A673 (cell line): ENCODE measurements around the gene IL15RA. TPM values are rescaled to one million over a fixed set of nuclear protein-coding genes. Genes with fewer than 3 reads are reported as not detected.

Source experiments
- BruUV-seq: library from RNA; stranded (reverse); fragments of 400-500 nt; replicated peaks from 2 replicates; lab custom pipeline; 2021; lab: Mats Ljungman, UMichigan
- CTCF ChIA-PET: fragments of 300-600 bp; sonication (Branson Sonifier 250); formaldehyde crosslinking; loops from one replicate; lab custom pipeline; 2022; ENCODE audit warnings: antibody characterized with exemption; lab: Charles Lee
- POLR2A ChIA-PET: fragments of 300-600 bp; sonication (Branson Sonifier 250); formaldehyde crosslinking; loops from one replicate; lab custom pipeline; 2022; ENCODE audit warnings: antibody characterized with exemption; ENCODE audit not compliant: low non-redundant PET; lab: Charles Lee
- DNase-seq: peaks from one replicate; pipeline ENCODE4 v3.0.0-alpha.2; 2015; ENCODE audit warnings: low spot score
- H3K27ac ChIP-seq: fragments of 200-600 bp; sonication (generic); 2 replicates; pipeline ENCODE4 v1.5.1; 2016; ENCODE audit warnings: mixed run types, low read depth, mild to moderate bottlenecking, mixed read lengths, antibody characterized with exemption, low read length; ENCODE audit not compliant: poor library complexity, severe bottlenecking
- H3K27me3 ChIP-seq: fragments of 200-600 bp; sonication (generic); replicated peaks from 2 replicates; pipeline ENCODE4 v1.6.1; 2017; ENCODE audit warnings: mixed run types, low read depth, mild to moderate bottlenecking, mixed read lengths, antibody characterized with exemption, low read length; ENCODE audit not compliant: insufficient read depth, poor library complexity
- H3K36me3 ChIP-seq: fragments of 200-600 bp; sonication (generic); 2 replicates; pipeline ENCODE4 v1.6.1; 2016; ENCODE audit warnings: mixed run types, mild to moderate bottlenecking, mixed read lengths, antibody characterized with exemption, low read length; ENCODE audit not compliant: insufficient read depth, poor library complexity, severe bottlenecking
- H3K4me1 ChIP-seq: fragments of 200-600 bp; sonication (generic); 2 replicates; pipeline ENCODE4 v1.6.1; 2017; ENCODE audit warnings: mixed run types, mild to moderate bottlenecking, mixed read lengths, antibody characterized with exemption, low read length; ENCODE audit not compliant: insufficient read depth, poor library complexity, severe bottlenecking
- H3K4me3 ChIP-seq: fragments of 200-600 bp; sonication (generic); 2 replicates; pipeline ENCODE4 v1.5.1; 2016; ENCODE audit warnings: low read depth, mixed run types, mild to moderate bottlenecking, mixed read lengths, low read length; ENCODE audit not compliant: poor library complexity, severe bottlenecking
- H3K9me3 ChIP-seq: fragments of 200-600 bp; sonication (generic); 2 replicates; pipeline ENCODE4 v1.6.1; 2016; ENCODE audit warnings: mixed run types, low read depth, mild to moderate bottlenecking, mixed read lengths, antibody characterized with exemption, low read length; ENCODE audit not compliant: poor library complexity, severe bottlenecking
- EZH2 ChIP-seq: fragments of 200-600 bp; sonication (generic); IDR thresholded peaks from 2 replicates; pipeline ENCODE4 v1.6.1; 2017; ENCODE audit warnings: borderline replicate concordance, low read depth, mild to moderate bottlenecking, mixed read lengths, antibody characterized with exemption, low read length; ENCODE audit not compliant: poor library complexity, severe bottlenecking
- intact Hi-C: fragments of 100-400 bp; cut with micrococcal nuclease; formaldehyde crosslinking; loops from one replicate; pipeline ENCODE4 v1.10.0; 2022; ENCODE audit not compliant: unreplicated experiment
- total RNA-seq: library from RNA; stranded (reverse); gene quantifications from 2 replicates; pipeline ENCODE4 v1.2.3, GENCODE V29; 2021
- TF ChIP-seq, protein P1 (sequence below): fragments of 300-800, 200-600 bp; sonication (generic); conservative IDR thresholded peaks from 2 replicates; pipeline ENCODE4 v1.5.1; 2017; ENCODE audit warnings: low read depth, mild to moderate bottlenecking, antibody characterized with exemption, low read length, moderate library complexity, mixed read lengths

The IL15RA gene
- total RNA-seq, 1 experiment from 2014 or later = 1.1 TPM

GRCh38 chr10:6019796-6020195 lies 42.5 kb upstream of the IL15RA start:
- POLR2A ChIA-PET = interaction anchor here (0.5 kb wide), 1 partner anchor 88 kb away, joined by 3 read pairs; no protein-coding TSS in a partner anchor

GRCh38 chr10:6019010-6019782 lies 41.9 kb upstream of the IL15RA start:
- no peak overlapping the region for H3K27ac ChIP-seq
- ChIA-PET CTCF (no interaction called here), POLR2A (interaction anchor here (0.5 kb wide), 1 partner anchor 87 kb away, joined by 3 read pairs; no protein-coding TSS in a partner anchor)
- no peak for DNase-seq
- H3K4me3 ChIP-seq = no peak overlapping the region
- intact Hi-C loops = no loop called here
- no peaks in the 10 kb centered on the region for H3K9me3 ChIP-seq
- H3K4me1 ChIP-seq = no peaks in the 10 kb centered on the region
- H3K36me3 ChIP-seq = no peaks in the 10 kb centered on the region
- H3K27me3 ChIP-seq = peaks cover 10% of the 10 kb centered on the region
- no TSS peak for BruUV-seq
- TF ChIP-seq, protein P1, sequence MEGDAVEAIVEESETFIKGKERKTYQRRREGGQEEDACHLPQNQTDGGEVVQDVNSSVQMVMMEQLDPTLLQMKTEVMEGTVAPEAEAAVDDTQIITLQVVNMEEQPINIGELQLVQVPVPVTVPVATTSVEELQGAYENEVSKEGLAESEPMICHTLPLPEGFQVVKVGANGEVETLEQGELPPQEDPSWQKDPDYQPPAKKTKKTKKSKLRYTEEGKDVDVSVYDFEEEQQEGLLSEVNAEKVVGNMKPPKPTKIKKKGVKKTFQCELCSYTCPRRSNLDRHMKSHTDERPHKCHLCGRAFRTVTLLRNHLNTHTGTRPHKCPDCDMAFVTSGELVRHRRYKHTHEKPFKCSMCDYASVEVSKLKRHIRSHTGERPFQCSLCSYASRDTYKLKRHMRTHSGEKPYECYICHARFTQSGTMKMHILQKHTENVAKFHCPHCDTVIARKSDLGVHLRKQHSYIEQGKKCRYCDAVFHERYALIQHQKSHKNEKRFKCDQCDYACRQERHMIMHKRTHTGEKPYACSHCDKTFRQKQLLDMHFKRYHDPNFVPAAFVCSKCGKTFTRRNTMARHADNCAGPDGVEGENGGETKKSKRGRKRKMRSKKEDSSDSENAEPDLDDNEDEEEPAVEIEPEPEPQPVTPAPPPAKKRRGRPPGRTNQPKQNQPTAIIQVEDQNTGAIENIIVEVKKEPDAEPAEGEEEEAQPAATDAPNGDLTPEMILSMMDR = no peak
- no peak for TF ChIP-seq EZH2

More at GRCh38 chr10:6019796-6020195, 42.5 kb upstream of the IL15RA start:
- H3K27ac ChIP-seq = no peak overlapping the region
- no peak for DNase-seq
- no peak for TF ChIP-seq EZH2
- TF ChIP-seq, protein P1 = no peak
- BruUV-seq = no TSS peak
- H3K9me3 ChIP-seq = no peaks in the 10 kb centered on the region
- intact Hi-C loops = no loop called here
- CTCF ChIA-PET = interaction anchor here (0.6 kb wide), 1 partner anchor 9 kb away, joined by 3 read pairs; no protein-coding TSS in a partner anchor
- H3K4me1 ChIP-seq = no peaks in the 10 kb centered on the region
- H3K36me3 ChIP-seq = no peaks in the 10 kb centered on the region
- peaks cover 10% of the 10 kb centered on the region for H3K27me3 ChIP-seq
- H3K4me3 ChIP-seq = no peak overlapping the region

DNA sequence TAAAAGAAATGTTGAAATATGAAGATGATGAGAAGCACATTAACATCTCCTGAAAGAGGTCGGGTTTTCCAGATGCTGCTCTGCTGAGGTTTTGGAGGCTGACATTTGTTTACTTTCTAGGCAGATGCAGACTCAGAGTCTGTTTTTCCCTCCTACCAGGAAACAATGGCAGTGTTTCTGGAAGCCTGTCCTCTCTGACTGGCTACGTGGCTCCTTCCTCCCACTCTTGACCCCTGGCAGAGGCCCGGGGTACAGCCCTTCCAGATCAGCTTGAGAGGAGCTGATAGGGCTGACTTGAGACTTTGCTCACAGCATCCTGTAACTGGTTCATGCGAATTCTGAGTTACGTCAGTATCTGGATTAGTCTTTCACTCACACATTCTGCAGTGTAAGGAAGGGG lies 41.1 kb upstream of the IL15RA start:
- H3K27me3 ChIP-seq = peaks cover 10% of the 10 kb centered on the region
- BruUV-seq = no TSS peak
- H3K4me3 ChIP-seq = no peak overlapping the region
- intact Hi-C loops = no loop called here
- TF ChIP-seq, protein P1 = no peak
- TF ChIP-seq EZH2 = no peak
- H3K9me3 ChIP-seq = no peaks in the 10 kb centered on the region
- no peak overlapping the region for H3K27ac ChIP-seq
- ChIA-PET POLR2A (no interaction called here), CTCF (no interaction called here)
- DNase-seq = no peak
- H3K36me3 ChIP-seq = no peaks in the 10 kb centered on the region
- H3K4me1 ChIP-seq = no peaks in the 10 kb centered on the region
